ENCODE results near the gene LRRC3.

DNA sequence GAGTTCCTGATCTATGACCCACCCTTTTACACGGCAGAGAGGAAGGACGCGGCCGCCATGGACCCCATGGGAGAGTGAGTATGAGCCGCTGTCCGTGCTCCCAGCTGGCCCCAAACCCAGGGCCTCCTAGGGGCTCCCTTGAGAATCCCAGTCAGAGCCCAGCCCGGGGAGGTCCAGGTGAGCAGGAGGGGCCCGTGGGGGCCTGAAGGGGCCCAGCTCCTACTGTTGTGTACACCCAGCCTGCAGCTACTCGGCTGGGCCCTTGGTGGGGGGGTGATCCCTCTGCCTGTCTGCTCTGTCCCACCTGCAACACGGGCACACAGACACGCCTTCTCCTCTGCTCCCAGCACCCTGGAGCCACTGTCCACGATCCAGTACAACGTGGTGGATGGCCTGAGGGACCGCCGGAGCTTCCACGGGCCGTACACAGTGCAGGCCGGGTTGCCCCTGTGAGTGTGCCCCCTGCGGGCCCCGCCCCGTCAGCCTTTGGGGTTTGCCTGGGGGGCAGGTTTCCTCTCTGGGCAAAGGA, 28.6 kb upstream of the LRRC3 start:
- TF ChIP-seq EZH2 (optimal IDR thresholded peaks at IDR 0.05; ENCODE audit: low read depth, low read length) (no peak), CTCF (IDR thresholded peaks at IDR 0.05; ENCODE audit: low read length) (no peak), EZH2phosphoT487 (IDR thresholded peaks at IDR 0.05; ENCODE audit: low read length) (no peak)

Data from MM.1S (cell line).